ENCODE data around the gene MIR17HG. TPM values are rescaled to one million over a fixed set of nuclear protein-coding genes. Genes with fewer than 3 reads are reported as not detected.

The MIR17HG gene
- total RNA-seq, 3 donors from 2014 or later, result 1.9 to 6.7 (median 6.6) TPM

- intact Hi-C loops (cut with DNase I; ENCODE audit: low total_unique reads), result no loop called here
- Histone ChIP-seq H3K27ac (no peak overlapping the region), H3K4me1 (no peaks in the 10 kb centered on the region), H3K9me3 (no peaks in the 10 kb centered on the region), H3K27me3 (no peaks in the 10 kb centered on the region), H3K36me3 (no peaks in the 10 kb centered on the region), H3K4me3 (no peak overlapping the region)
- no peak for DNase-seq (ENCODE audit: low spot score in 2 of 2)
- TF ChIP-seq POLR2AphosphoS5 (IDR thresholded peaks at IDR 0.05), result no peak
- no peak for TF ChIP-seq POLR2A (IDR thresholded peaks at IDR 0.05)
- TF ChIP-seq CTCF (IDR thresholded peaks at IDR 0.05), result no peak
These were observed 10.9 kb downstream of the MIR17HG start for GRCh38 chr13:91358387-91358782.

- H3K27me3 ChIP-seq, result no peaks in the 10 kb centered on the region
- no peak for DNase-seq (ENCODE audit: low spot score in 2 of 2)
- no peaks in the 10 kb centered on the region for H3K9me3 ChIP-seq
- no peak overlapping the region for H3K4me3 ChIP-seq
- intact Hi-C loops (cut with DNase I; ENCODE audit: low total_unique reads), result no loop called here
- TF ChIP-seq POLR2AphosphoS5 (IDR thresholded peaks at IDR 0.05), result no peak
- TF ChIP-seq CTCF (IDR thresholded peaks at IDR 0.05), result no peak
- no peak for TF ChIP-seq POLR2A (IDR thresholded peaks at IDR 0.05)
- H3K27ac ChIP-seq, result no peak overlapping the region
- H3K4me1 ChIP-seq, result no peaks in the 10 kb centered on the region
- no peaks in the 10 kb centered on the region for H3K36me3 ChIP-seq
These were observed 11.6 kb downstream of the MIR17HG start for GRCh38 chr13:91359111-91359510.

- Histone ChIP-seq H3K9me3 (no peaks in the 10 kb centered on the region), H3K27ac (no peak overlapping the region), H3K36me3 (no peaks in the 10 kb centered on the region), H3K4me3 (no peak overlapping the region), H3K27me3 (no peaks in the 10 kb centered on the region), H3K4me1 (no peaks in the 10 kb centered on the region)
- no peak for TF ChIP-seq POLR2AphosphoS5 (IDR thresholded peaks at IDR 0.05)
- no peak for TF ChIP-seq POLR2A (IDR thresholded peaks at IDR 0.05)
- TF ChIP-seq CTCF (IDR thresholded peaks at IDR 0.05), result no peak
- intact Hi-C loops (cut with DNase I; ENCODE audit: low total_unique reads), result no loop called here
- no peak for DNase-seq (ENCODE audit: low spot score in 2 of 2)
These were observed 12.1 kb downstream of the MIR17HG start for GRCh38 chr13:91359631-91360030.

- intact Hi-C loops (cut with DNase I; ENCODE audit: low total_unique reads), result no loop called here
- no peak overlapping the region for H3K27ac ChIP-seq
- DNase-seq (ENCODE audit: low spot score in 2 of 2), result no peak
- no peak overlapping the region for H3K4me3 ChIP-seq
- TF ChIP-seq POLR2AphosphoS5 (IDR thresholded peaks at IDR 0.05) (no peak), CTCF (IDR thresholded peaks at IDR 0.05) (no peak), POLR2A (IDR thresholded peaks at IDR 0.05) (no peak)
- no peaks in the 10 kb centered on the region for H3K27me3 ChIP-seq
- H3K36me3 ChIP-seq, result no peaks in the 10 kb centered on the region
- no peaks in the 10 kb centered on the region for H3K9me3 ChIP-seq
- H3K4me1 ChIP-seq, result no peaks in the 10 kb centered on the region
These were observed 12.8 kb downstream of the MIR17HG start for GRCh38 chr13:91360246-91360751.

- Histone ChIP-seq H3K4me3 (no peak overlapping the region), H3K36me3 (no peaks in the 10 kb centered on the region), H3K27me3 (no peaks in the 10 kb centered on the region), H3K4me1 (no peaks in the 10 kb centered on the region), H3K9me3 (no peaks in the 10 kb centered on the region), H3K27ac (no peak overlapping the region)
- intact Hi-C loops (cut with DNase I; ENCODE audit: low total_unique reads), result no loop called here
- TF ChIP-seq POLR2A (IDR thresholded peaks at IDR 0.05), result no peak
- TF ChIP-seq POLR2AphosphoS5 (IDR thresholded peaks at IDR 0.05), result no peak
- TF ChIP-seq CTCF (IDR thresholded peaks at IDR 0.05), result no peak
- DNase-seq (ENCODE audit: low spot score in 2 of 2), result no peak
These were observed 14.3 kb downstream of the MIR17HG start for GRCh38 chr13:91361755-91362271.

Measured in breast epithelium (tissue), 4 donors.